Astrocyte (in vitro differentiated cells and primary cell): ENCODE data around the gene STXBP1. TPM values are rescaled to one million over a fixed set of nuclear protein-coding genes. Genes with fewer than 3 reads are reported as not detected.
"Not testable (repeated sequence)": the region's sequence is repeated elsewhere in the genome, so short reads cannot be mapped to it uniquely, and the experiment has no call there.

ENCODE experiments used
- DNase-seq: peaks from one replicate; pipeline ENCODE4 v3.0.0-alpha.2; 2010; ENCODE audit warnings: low read depth
- FAIRE-seq: peaks from 2 replicates; lab custom pipeline; 2011; peaks lifted over from hg19 to GRCh38; lab: Jason Lieb, UNC
- H2AFZ ChIP-seq: 2 replicates; pipeline ENCODE4 v1.6.0; 2012; ENCODE audit warnings: low read depth, low read length, inconsistent platforms
- H3K27ac ChIP-seq: 2 replicates; pipeline ENCODE4 v1.5.1; 2011; ENCODE audit warnings: low read depth, low read length, inconsistent platforms
- H3K27me3 ChIP-seq: 2 replicates; pipeline ENCODE4 v1.6.0; 2011; ENCODE audit warnings: low read length, inconsistent platforms; ENCODE audit not compliant: insufficient read depth
- H3K36me3 ChIP-seq: 2 replicates; pipeline ENCODE4 v1.5.1; 2011; ENCODE audit warnings: low read length, inconsistent platforms; ENCODE audit not compliant: insufficient read depth
- H3K4me1 ChIP-seq: 2 replicates; pipeline ENCODE4 v1.5.1; 2011; ENCODE audit warnings: low read length, inconsistent platforms; ENCODE audit not compliant: insufficient read depth
- H3K4me2 ChIP-seq: 2 replicates; pipeline ENCODE4 v1.6.0; 2012; ENCODE audit warnings: low read length, inconsistent platforms
- H3K4me3 ChIP-seq: 2 replicates; pipeline ENCODE4 v1.5.1; 2011; ENCODE audit warnings: low read depth, mild to moderate bottlenecking, low read length, inconsistent platforms; ENCODE audit not compliant: insufficient read depth
- H3K79me2 ChIP-seq: 2 replicates; pipeline ENCODE4 v1.6.0; 2012; ENCODE audit warnings: mild to moderate bottlenecking, low read length, inconsistent platforms; ENCODE audit not compliant: insufficient read depth
- H3K9ac ChIP-seq: 2 replicates; pipeline ENCODE4 v1.6.0; 2012; ENCODE audit warnings: mild to moderate bottlenecking, low read length, inconsistent platforms
- H3K9me3 ChIP-seq: 2 replicates; pipeline ENCODE4 v1.5.1; 2012; ENCODE audit warnings: low read depth, mild to moderate bottlenecking, low read length, inconsistent platforms; ENCODE audit not compliant: insufficient read depth
- H4K20me1 ChIP-seq: 2 replicates; pipeline ENCODE4 v1.6.0; 2012; ENCODE audit warnings: low read length, inconsistent platforms; ENCODE audit not compliant: insufficient read depth
- H3K27ac Mint-ChIP-seq: one replicate; pipeline ENCODE4 v1.8.0; 2021; ENCODE audit warnings: mild to moderate bottlenecking, mixed read lengths; ENCODE audit not compliant: unreplicated experiment
- H3K27me3 Mint-ChIP-seq: one replicate; pipeline ENCODE4 v1.8.0; 2021; ENCODE audit warnings: low read depth, mixed read lengths; ENCODE audit not compliant: unreplicated experiment
- H3K36me3 Mint-ChIP-seq: one replicate; pipeline ENCODE4 v1.8.0; 2021; ENCODE audit warnings: low read depth, mixed read lengths; ENCODE audit not compliant: unreplicated experiment
- H3K4me1 Mint-ChIP-seq: one replicate; pipeline ENCODE4 v1.8.0; 2021; ENCODE audit warnings: low read depth, mixed read lengths; ENCODE audit not compliant: unreplicated experiment
- H3K4me3 Mint-ChIP-seq: one replicate; pipeline ENCODE4 v1.8.0; 2021; ENCODE audit warnings: mild to moderate bottlenecking, moderate library complexity, mixed read lengths; ENCODE audit not compliant: unreplicated experiment
- H3K9me3 Mint-ChIP-seq: one replicate; pipeline ENCODE4 v1.8.0; 2021; ENCODE audit warnings: mild to moderate bottlenecking, mixed read lengths; ENCODE audit not compliant: unreplicated experiment
- CTCF ChIP-seq: IDR thresholded peaks from 2 replicates; pipeline ENCODE4 v1.5.1; 2011; ENCODE audit warnings: low read depth, mild to moderate bottlenecking, inconsistent platforms, low read length, moderate library complexity; ENCODE audit not compliant: insufficient read depth
- EZH2 ChIP-seq: IDR thresholded peaks from 2 replicates; pipeline ENCODE4 v1.6.1; 2012; ENCODE audit warnings: mild to moderate bottlenecking, low read length, inconsistent platforms; ENCODE audit not compliant: insufficient read depth
- total RNA-seq: library from RNA; stranded (reverse); gene quantifications from 2 replicates; pipeline ENCODE4 v1.2.1, GENCODE V29; 2021

Gene STXBP1
- total RNA-seq, 1 donor from 2014 or later, result 39.6 TPM

DNA sequence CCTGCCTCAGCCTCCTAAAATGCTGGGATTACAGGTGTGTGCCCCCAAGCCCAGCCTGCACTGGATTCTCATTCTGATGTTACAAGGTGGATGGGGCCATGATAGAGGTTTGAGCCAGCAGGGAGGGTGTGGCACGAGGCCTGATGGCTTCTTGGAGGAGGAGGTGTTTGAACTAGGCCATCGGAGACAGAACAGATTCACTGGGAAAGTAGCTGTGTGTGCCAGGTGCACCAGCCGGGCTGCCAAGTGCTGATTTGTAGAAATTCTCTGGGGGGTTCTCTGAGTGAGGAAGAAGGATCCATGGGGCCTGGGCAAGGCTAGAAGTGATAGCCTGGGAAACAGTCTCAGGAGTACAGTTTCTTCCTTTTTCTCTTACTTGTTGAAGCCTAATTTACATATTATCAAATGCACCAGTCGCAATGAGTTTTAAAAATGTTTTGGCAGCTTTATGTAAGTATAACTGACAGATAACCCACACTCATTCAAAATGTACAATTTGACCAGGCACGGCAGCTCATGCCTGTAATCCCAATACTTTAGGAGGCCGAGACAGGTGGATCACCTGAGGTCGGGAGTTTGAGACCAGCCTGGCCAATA, 31.1 kb upstream of the STXBP1 start:
- Histone ChIP-seq H3K9me3 (peaks cover 3% of the 10 kb centered on the region), H3K9ac (no peak overlapping the region), H3K36me3 (no peaks in the 10 kb centered on the region), H2AFZ (no peak overlapping the region), H4K20me1 (peaks cover 1% of the 10 kb centered on the region), H3K4me1 (peaks cover 24% of the 10 kb centered on the region), H3K79me2 (peaks cover 21% of the 10 kb centered on the region), H3K27me3 (no peaks in the 10 kb centered on the region), H3K4me2 (no peak overlapping the region), H3K27ac (no peak overlapping the region), H3K4me3 (no peak overlapping the region)
- H3K4me3 Mint-ChIP-seq, result no peak overlapping the region
- no peak for TF ChIP-seq EZH2
- no peak for TF ChIP-seq CTCF
- FAIRE-seq (no peak), DNase-seq (no peak)
- H3K27me3 Mint-ChIP-seq, result no peaks in the 10 kb centered on the region
- H3K36me3 Mint-ChIP-seq, result peaks cover 4% of the 10 kb centered on the region
- peaks cover 21% of the 10 kb centered on the region for H3K4me1 Mint-ChIP-seq
- H3K9me3 Mint-ChIP-seq, result peaks cover 7% of the 10 kb centered on the region
- H3K27ac Mint-ChIP-seq, result no peak overlapping the region

DNA sequence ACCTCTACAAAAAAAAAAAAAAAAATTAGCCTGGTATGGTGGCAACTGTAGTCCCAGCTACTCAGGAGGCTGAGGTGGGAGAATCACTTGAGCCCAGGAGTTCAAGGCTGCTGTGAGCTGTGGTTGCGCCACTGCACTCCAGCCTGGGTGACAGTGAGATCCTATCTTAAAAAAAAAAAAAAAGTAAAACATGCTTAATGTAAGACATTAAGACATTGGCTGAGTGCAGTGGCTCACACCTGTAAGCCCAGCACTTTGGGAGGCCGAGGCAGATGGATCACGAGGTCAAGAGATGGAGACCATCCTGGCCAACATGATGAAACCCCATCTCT, 27.6 kb upstream of the STXBP1 start:
- H3K79me2 ChIP-seq, H3K27me3 Mint-ChIP-seq, H3K27ac Mint-ChIP-seq, H3K4me3 ChIP-seq, H3K27ac ChIP-seq, H3K9me3 ChIP-seq, FAIRE-seq, H3K27me3 ChIP-seq, H3K9me3 Mint-ChIP-seq, H3K4me3 Mint-ChIP-seq, H3K9ac ChIP-seq, H3K36me3 Mint-ChIP-seq, H2AFZ ChIP-seq, H4K20me1 ChIP-seq, DNase-seq, H3K4me2 ChIP-seq, H3K36me3 ChIP-seq: not testable (repeated sequence)
- peaks cover 13% of the 10 kb centered on the region for H3K4me1 ChIP-seq
- peaks cover 14% of the 10 kb centered on the region for H3K4me1 Mint-ChIP-seq

DNA sequence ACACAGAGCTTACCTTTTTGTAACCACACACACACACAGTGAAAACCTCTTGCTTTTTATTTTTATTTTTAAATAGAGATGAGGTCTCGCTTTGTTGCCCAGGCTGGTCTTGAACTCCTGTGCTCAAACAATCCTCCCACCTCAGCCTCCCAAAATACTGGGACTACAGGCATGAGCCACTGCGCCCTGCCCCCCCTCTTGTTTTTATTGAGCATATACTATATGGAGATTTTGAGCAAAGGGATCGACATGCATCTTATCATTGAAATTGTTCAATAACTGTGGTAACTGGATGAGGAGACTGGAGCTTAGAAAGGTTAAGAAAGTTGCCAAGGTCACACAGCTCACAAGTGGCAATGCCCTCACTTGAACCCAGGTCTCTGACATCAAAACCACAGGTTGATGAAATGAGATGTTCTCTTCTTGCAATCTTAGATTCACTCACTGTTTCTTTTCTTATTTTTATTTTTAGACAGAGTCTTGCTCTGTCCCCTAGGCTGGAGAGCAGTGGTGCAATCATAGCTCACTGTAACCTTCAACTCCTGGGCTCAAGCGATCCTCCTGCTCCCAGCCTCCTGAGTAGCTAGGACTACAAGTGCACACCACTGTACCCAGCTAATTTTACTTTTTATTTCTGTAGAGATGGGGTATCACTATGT, 26.8 kb upstream of the STXBP1 start:
- Mint-ChIP-seq H3K27me3 (no peaks in the 10 kb centered on the region), H3K27ac (no peak overlapping the region), H3K9me3 (peaks cover 7% of the 10 kb centered on the region), H3K4me1 (peaks cover 9% of the 10 kb centered on the region), H3K4me3 (no peak overlapping the region), H3K36me3 (peaks cover 4% of the 10 kb centered on the region)
- Histone ChIP-seq H4K20me1 (peaks cover 2% of the 10 kb centered on the region), H2AFZ (no peak overlapping the region), H3K27me3 (no peaks in the 10 kb centered on the region), H3K36me3 (no peaks in the 10 kb centered on the region), H3K9me3 (peaks cover 3% of the 10 kb centered on the region), H3K4me3 (no peak overlapping the region), H3K4me1 (peaks cover 11% of the 10 kb centered on the region), H3K4me2 (no peak overlapping the region), H3K27ac (no peak overlapping the region), H3K9ac (no peak overlapping the region), H3K79me2 (peaks cover 8% of the 10 kb centered on the region)
- DNase-seq, result no peak
- no peak for FAIRE-seq
- no peak for TF ChIP-seq EZH2
- no peak for TF ChIP-seq CTCF
